Tibial nerve (tissue), 4 donors: ENCODE data around the gene RNU2-63P.

ENCODE experiments used
- EP300 ChIP-seq, 2 donors: sonication (generic); formaldehyde crosslinking; IDR thresholded peaks; one replicate each; pipeline ENCODE4 v1.6.1; 2017; ENCODE audit warnings: antibody characterized with exemption in 2 of 2, mild to moderate bottlenecking in 1 of 2
- POLR2A ChIP-seq, 2 donors: fragments of 450-650 bp; IDR thresholded peaks; one replicate each; pipeline ENCODE4 v1.6.1; 2017; ENCODE audit warnings: antibody characterized with exemption in 2 of 2, mild to moderate bottlenecking in 2 of 2, moderate library complexity in 2 of 2
- TF ChIP-seq, protein P1 (sequence below), 5 experiments: fragments of 200-600 bp in 3 of 5; fragments of 450-650 bp in 2 of 5; sonication (generic) in 3 of 5; IDR thresholded peaks; one replicate each; pipeline ENCODE4 v1.5.1; 2016 to 2019; ENCODE audit warnings: antibody characterized with exemption in 5 of 5, mild to moderate bottlenecking in 3 of 5, moderate library complexity in 2 of 5

GRCh38 chr2:88054782-88055370 lies 38.5 kb upstream of the RNU2-63P start:
- TF ChIP-seq EP300 (IDR thresholded peaks at IDR 0.05) (no peak), POLR2A (IDR thresholded peaks at IDR 0.05) (no peak)
- TF ChIP-seq, protein P1, sequence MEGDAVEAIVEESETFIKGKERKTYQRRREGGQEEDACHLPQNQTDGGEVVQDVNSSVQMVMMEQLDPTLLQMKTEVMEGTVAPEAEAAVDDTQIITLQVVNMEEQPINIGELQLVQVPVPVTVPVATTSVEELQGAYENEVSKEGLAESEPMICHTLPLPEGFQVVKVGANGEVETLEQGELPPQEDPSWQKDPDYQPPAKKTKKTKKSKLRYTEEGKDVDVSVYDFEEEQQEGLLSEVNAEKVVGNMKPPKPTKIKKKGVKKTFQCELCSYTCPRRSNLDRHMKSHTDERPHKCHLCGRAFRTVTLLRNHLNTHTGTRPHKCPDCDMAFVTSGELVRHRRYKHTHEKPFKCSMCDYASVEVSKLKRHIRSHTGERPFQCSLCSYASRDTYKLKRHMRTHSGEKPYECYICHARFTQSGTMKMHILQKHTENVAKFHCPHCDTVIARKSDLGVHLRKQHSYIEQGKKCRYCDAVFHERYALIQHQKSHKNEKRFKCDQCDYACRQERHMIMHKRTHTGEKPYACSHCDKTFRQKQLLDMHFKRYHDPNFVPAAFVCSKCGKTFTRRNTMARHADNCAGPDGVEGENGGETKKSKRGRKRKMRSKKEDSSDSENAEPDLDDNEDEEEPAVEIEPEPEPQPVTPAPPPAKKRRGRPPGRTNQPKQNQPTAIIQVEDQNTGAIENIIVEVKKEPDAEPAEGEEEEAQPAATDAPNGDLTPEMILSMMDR (IDR thresholded peaks at IDR 0.05), result no peak
